HG02623 (cell line): ENCODE measurements around the gene TK1.

Experiments used
- ATAC-seq: cut with Tn5 transposase; IDR thresholded peaks from one replicate; pipeline ENCODE4 v1.9.1; 2021; ENCODE audit warnings: moderate library complexity; ENCODE audit not compliant: unreplicated experiment

The TK1 gene

GRCh38 chr17:78223061-78223460 is 36.2 kb upstream of the TK1 start:
- ATAC-seq = no peak

GRCh38 chr17:78219396-78220150 is 32.7 kb upstream of the TK1 start:
- no peak for ATAC-seq

GRCh38 chr17:78214706-78215061 is 27.8 kb upstream of the TK1 start:
- no peak for ATAC-seq

DNA sequence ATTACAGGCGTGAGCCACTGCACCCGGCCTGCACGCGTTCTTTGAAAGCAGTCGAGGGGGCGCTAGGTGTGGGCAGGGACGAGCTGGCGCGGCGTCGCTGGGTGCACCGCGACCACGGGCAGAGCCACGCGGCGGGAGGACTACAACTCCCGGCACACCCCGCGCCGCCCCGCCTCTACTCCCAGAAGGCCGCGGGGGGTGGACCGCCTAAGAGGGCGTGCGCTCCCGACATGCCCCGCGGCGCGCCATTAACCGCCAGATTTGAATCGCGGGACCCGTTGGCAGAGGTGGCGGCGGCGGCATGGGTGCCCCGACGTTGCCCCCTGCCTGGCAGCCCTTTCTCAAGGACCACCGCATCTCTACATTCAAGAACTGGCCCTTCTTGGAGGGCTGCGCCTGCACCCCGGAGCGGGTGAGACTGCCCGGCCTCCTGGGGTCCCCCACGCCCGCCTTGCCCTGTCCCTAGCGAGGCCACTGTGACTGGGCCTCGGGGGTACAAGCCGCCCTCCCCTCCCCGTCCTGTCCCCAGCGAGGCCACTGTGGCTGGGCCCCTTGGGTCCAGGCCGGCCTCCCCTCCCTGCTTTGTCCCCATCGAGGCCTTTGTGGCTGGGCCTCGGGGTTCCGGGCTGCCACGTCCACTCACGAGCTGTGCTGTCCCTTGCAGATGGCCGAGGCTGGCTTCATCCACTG is 27.3 kb upstream of the TK1 start, which contains the start of gene BIRC5:
Gene BIRC5, plus strand, starts transcription at position 238 of the 690 bp plus-strand sequence. Its CDS starts 64 bp downstream, at position 302.
- ATAC-seq = peak; percentile 74

DNA sequence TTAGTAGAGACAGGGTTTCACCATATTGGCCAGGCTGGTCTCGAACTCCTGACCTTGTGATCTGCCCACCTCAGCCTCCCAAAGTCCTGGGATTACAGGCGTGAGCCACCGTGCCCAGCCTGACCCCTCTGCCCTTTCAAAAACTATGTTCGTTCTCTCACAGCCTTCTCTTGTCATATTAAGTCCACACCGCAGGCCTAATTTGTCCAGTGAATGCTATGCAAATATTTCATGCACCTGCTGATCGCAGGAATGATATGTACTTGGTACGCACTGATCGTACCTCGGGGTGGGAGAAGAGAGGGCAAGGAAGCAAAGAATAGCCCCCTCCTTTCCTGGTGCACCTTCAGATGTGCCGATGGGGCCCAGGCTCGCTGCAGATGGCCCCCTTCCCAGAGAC is 24.2 kb upstream of the TK1 start:
- ATAC-seq = no peak

DNA sequence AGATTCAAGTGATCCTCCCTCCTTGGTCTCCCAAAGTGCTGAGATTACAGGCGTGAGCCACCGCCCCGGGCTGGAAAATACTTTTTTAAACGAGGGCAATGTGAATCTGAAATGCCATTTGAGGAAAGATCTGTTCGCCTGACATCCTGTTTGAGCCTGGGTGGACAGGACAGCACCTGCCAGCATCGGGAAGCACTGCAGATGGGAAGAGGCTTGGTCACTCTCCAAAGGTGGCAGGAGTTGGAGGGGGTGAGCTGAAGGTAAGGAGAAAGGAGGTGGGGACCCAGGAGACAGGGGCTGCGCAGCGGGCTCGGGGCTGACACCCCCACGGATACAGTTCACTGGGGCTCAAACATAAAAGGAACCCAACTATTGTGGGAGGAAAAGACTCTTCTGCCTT is 23.3 kb upstream of the TK1 start:
- no peak for ATAC-seq

GRCh38 chr17:78208486-78208885 is 21.6 kb upstream of the TK1 start:
- no peak for ATAC-seq

GRCh38 chr17:78206298-78206697 is 19.4 kb upstream of the TK1 start:
- no peak for ATAC-seq

GRCh38 chr17:78205124-78205775 is 18.4 kb upstream of the TK1 start:
- no peak for ATAC-seq

GRCh38 chr17:78204387-78205123 is 17.7 kb upstream of the TK1 start:
- no peak for ATAC-seq

GRCh38 chr17:78202666-78203065 is 15.8 kb upstream of the TK1 start:
- ATAC-seq = no peak

- no peak for ATAC-seq
Measured at GRCh38 chr17:78200451-78200850, 13.6 kb upstream of the TK1 start.

- no peak for ATAC-seq
Measured at GRCh38 chr17:78197147-78197832, 10.4 kb upstream of the TK1 start.

- ATAC-seq = no peak
Measured at GRCh38 chr17:78196716-78197115, 9.9 kb upstream of the TK1 start.

- ATAC-seq = no peak
Measured at GRCh38 chr17:78185981-78186691, 716 bp downstream of the TK1 start.

GRCh38 chr17:78184868-78185267 is 2.0 kb downstream of the TK1 start:
- ATAC-seq = no peak

DNA sequence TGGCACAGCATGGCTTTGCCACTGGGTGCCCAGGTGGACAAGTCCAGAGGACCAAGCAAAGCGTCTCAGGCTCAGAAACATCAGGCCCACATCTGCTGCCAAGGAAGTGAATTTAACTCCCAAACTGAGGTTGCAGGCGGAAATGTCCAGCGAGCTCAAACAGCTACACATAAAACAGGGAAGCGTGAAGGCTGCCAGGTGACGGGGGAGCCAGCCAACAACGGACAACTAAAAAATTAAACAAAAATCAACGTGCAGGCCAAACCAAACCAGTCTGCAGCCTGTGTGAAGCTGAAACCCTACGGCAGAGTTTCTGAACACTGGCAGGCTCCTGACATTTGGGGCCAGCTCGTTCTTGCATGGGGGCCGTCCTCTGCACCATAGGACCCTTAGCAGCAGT is 2.5 kb downstream of the TK1 start:
- no peak for ATAC-seq

DNA sequence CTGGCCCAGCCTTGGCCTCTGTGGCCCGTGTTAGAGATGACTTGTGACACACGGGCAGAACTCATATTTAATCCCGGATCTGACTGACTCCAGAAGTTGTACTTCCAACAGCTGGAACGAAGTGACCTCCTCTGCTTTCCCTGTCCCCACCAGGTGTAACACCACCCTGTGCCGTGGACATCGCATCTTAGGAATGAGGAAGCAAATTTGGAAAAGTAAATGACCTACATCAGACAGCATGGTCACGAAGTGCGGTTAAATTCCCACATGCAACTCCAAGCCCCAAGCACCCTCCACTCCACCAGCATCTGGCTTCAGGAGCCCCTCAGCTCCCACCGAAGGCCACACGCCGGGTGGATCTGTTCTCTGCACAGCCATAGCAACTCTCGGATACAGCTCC is 2.9 kb downstream of the TK1 start:
- ATAC-seq = no peak

- no peak for ATAC-seq
Measured at GRCh38 chr17:78182504-78182903, 4.3 kb downstream of the TK1 start.

GRCh38 chr17:78180508-78180907 is 6.3 kb downstream of the TK1 start:
- no peak for ATAC-seq
